ENCODE data around the gene CRTC1.

The CRTC1 gene, protein sequence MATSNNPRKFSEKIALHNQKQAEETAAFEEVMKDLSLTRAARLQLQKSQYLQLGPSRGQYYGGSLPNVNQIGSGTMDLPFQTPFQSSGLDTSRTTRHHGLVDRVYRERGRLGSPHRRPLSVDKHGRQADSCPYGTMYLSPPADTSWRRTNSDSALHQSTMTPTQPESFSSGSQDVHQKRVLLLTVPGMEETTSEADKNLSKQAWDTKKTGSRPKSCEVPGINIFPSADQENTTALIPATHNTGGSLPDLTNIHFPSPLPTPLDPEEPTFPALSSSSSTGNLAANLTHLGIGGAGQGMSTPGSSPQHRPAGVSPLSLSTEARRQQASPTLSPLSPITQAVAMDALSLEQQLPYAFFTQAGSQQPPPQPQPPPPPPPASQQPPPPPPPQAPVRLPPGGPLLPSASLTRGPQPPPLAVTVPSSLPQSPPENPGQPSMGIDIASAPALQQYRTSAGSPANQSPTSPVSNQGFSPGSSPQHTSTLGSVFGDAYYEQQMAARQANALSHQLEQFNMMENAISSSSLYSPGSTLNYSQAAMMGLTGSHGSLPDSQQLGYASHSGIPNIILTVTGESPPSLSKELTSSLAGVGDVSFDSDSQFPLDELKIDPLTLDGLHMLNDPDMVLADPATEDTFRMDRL

DNA sequence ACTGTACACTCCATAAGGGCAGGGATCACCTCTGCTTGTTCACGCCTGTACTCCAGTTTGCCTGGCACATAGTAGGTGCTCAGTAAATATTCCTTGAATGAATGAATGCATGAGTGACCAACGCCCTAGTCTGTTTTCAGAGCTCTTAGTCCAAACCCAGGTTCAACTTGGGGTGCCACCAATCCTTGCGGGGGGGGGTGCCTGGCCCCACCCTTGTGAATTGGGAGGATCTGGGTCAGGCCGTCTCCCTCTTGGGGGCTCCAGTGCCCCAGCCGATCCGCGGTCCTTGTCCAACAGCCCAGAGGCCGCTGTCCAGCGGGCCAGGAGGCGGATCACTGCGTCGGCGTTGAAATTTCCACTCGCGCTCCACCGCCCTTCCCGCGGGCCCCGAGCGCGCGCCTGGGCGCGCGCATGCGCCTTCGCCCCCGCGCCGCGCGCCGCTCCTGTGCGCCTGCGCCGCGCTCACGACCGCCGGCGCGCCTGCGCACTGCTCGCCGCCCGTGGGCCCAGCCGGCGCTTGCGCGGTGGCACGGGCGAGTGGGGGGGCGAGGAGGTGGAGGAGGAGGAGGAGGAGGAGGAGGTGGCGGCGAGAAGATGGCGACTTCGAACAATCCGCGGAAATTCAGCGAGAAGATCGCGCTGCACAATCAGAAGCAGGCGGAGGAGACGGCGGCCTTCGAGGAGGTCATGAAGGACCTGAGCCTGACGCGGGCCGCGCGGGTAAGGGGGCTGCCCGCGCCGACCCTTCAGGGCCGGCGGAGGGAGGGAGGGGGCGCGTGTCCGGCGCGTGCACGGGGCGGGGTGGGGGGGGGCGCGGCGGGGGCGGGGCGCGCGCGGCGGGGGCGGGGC, at the start of gene CRTC1:
CRTC1 (plus strand) TSS at position 572 of the 849 bp plus-strand sequence; CDS start at position 595, 23 bp downstream.
- TF ChIP-seq, protein P1, sequence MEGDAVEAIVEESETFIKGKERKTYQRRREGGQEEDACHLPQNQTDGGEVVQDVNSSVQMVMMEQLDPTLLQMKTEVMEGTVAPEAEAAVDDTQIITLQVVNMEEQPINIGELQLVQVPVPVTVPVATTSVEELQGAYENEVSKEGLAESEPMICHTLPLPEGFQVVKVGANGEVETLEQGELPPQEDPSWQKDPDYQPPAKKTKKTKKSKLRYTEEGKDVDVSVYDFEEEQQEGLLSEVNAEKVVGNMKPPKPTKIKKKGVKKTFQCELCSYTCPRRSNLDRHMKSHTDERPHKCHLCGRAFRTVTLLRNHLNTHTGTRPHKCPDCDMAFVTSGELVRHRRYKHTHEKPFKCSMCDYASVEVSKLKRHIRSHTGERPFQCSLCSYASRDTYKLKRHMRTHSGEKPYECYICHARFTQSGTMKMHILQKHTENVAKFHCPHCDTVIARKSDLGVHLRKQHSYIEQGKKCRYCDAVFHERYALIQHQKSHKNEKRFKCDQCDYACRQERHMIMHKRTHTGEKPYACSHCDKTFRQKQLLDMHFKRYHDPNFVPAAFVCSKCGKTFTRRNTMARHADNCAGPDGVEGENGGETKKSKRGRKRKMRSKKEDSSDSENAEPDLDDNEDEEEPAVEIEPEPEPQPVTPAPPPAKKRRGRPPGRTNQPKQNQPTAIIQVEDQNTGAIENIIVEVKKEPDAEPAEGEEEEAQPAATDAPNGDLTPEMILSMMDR (IDR thresholded peaks at IDR 0.05; ENCODE audit: low read depth, low read length) = no peak
- DNase-seq (ENCODE audit: extremely low read depth, low read depth) = peak; percentile 62

DNA sequence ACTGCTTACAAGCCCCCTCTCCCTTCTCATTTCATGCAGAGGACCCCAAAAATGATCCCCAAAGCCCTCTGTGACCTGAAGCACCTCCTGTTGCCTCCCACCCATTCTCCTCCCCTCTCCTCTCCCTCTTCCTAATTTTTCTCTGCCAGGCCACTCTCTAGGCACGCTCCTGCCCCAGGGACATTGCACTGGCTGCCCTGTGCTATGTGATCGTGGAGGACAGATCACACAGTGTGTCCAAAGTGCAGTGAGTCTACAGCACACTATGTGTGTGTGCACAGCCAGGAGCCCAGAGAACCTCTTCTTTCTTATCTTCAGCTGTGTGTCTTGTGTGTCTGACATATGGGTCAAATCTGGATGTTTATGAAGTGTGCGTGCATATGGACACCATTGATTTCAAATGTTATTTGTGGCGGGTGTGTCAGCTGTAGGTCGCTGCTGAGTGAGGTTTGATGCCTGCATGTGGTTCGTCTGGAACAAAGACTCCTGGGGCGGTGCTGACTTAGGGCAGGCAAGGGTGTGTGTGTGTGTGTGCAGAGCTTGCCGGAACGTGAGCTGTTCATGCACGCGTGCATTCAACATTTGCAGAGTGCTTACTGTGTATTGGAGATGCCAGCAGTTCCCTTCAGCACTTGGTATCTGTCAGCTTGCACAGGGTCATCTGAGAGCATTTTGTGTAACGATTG, 48.7 kb upstream of the CRTC1 start:
- TF ChIP-seq, protein P1 (IDR thresholded peaks at IDR 0.05; ENCODE audit: low read depth, low read length) = no peak
- DNase-seq (ENCODE audit: extremely low read depth, low read depth) = no peak

DNA sequence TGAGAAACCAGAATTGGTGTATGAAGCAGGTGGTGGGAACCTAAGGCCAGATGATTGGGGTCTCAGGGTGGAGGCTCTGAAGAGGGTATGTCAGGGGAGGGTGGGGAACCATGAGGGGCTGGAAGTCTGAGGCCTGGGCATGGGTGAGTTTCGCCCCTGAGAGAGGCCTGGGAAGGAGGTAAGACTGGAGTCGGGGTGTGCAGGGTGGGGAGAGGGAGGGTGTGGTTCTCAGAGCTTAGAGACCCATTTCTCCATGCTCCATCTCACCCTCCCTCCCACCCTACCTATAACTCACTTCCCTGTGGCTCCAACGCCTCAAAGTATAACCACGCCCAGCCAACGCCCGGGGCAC, 47.7 kb upstream of the CRTC1 start:
- TF ChIP-seq, protein P1 (IDR thresholded peaks at IDR 0.05; ENCODE audit: low read depth, low read length) = no peak
- DNase-seq (ENCODE audit: extremely low read depth, low read depth) = no peak

DNA sequence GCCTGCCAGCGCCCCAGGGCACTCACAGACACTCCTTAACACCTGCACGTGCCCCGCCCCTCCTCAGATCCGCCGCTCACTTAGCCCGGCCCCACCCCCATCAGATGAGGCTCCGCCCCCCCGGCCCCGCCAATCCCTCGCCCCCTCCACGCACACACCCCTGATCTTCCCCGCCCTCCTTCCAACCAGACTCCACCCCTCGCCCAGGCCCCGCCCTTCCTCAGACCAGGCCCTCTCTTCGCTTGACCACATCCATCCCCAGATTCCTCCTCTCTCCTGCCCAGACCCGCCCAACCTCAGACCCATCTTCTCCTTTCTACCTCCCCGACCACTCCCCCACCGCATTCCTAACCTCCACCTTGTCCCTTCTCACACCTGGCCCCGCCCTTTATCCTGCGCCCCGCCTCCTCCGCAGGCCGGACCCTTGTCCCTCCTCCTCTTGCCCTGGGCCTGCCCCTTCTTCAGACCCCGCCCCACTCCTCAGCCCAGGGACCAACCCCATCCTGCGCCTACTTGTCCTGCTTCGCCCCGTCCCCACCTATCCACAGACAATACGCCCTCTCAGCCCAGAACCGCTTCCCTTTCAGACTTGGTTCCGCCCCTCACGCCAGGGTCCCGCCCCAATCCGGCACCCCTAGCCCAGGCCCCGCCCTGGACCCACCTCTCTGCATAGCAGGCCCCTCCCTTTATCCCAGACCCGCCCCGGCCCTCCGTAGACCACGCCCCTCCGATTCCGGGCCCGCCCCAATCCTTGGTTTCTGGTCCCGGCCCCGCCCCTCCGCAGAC, 47.1 kb upstream of the CRTC1 start:
- TF ChIP-seq, protein P1 (IDR thresholded peaks at IDR 0.05; ENCODE audit: low read depth, low read length) = no peak

DNA sequence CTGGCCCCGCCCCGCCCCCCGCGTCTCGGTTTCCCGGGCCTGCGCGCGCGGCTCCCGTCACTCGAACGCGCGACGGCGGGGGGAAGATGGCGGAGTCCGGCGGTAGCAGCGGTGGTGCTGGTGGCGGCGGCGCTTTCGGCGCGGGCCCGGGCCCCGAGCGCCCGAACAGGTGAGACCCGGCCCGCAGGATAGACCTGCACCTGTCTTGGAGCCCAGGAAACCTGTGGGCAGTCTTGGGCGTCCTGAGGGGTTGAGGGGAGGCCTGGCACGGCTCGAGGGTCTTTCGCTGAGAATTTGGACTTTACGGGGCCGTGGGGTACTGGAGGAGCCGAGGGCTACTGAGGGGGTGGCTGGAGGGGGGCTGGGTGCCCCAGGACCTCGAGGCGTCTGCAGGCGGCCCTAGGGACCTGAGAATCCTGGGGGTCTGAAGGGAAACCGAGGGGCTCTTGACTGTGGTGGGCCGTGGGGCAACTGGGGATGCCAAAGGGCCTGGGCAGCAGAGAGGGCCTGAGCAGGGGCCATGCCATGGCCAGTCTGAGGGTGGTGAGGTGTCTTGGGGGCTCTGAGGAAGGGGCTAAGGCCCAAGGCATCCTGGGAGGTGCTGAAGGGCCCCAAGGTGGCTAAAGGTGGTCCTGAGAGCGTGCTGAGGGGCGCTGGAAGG, 46.4 kb upstream of the CRTC1 start, which contains the start of gene KLHL26:
KLHL26 (plus strand) TSS at position 60 of the 661 bp plus-strand sequence; CDS start at position 87, 27 bp downstream.
- DNase-seq (ENCODE audit: extremely low read depth, low read depth) = no peak
- TF ChIP-seq, protein P1 (IDR thresholded peaks at IDR 0.05; ENCODE audit: low read depth, low read length) = no peak

More for the DNA sequence above, 47.1 kb upstream of the CRTC1 start:
- DNase-seq (ENCODE audit: extremely low read depth, low read depth) = peak; percentile 88

Measured in AG09319 (cell line).